Left colon (tissue), 2 donors: ENCODE measurements around the gene CD83. TPM values are rescaled to one million over a fixed set of nuclear protein-coding genes. Genes with fewer than 3 reads are reported as not detected.
"Not testable (repeated sequence)": the region's sequence is repeated elsewhere in the genome, so short reads cannot be mapped to it uniquely, and the experiment has no call there.

Experiments
- ATAC-seq: fragments of 200-7000 bp; cut with Tn5 transposase; one replicate; pipeline ENCODE4 v1.9.1; 2020; ENCODE audit warnings: mild to moderate bottlenecking, moderate library complexity
- DNase-seq, 2 donors: peaks; one replicate each; pipeline ENCODE4 v3.0.0-alpha.2; 2020
- intact Hi-C, 2 donors: fragments of 100-400 bp; cut with DNase I in 1 of 2; cut with micrococcal nuclease in 1 of 2; formaldehyde crosslinking; loops; one replicate each; pipeline versions ENCODE4 v1.11.2 to v1.14.0; 2022; cut with DNase I, micrococcal nuclease
- total RNA-seq, 2 donors: library from RNA; stranded (reverse); fragmentation: NEBNext Ultra II Directional; extraction: Animal tissue kit (Norgen Biotek cat#: 25700); gene quantifications; one replicate each; pipeline ENCODE4 v1.2.1, GENCODE V29; 2021
- donor health status: DM: no; HTN: no; CAD: no.
- donor health status: DM: yes; HTN: yes; CAD: no.

CD83 gene
- total RNA-seq, 2 donors from 2014 or later, result 1.3 to 2.6 TPM

DNA sequence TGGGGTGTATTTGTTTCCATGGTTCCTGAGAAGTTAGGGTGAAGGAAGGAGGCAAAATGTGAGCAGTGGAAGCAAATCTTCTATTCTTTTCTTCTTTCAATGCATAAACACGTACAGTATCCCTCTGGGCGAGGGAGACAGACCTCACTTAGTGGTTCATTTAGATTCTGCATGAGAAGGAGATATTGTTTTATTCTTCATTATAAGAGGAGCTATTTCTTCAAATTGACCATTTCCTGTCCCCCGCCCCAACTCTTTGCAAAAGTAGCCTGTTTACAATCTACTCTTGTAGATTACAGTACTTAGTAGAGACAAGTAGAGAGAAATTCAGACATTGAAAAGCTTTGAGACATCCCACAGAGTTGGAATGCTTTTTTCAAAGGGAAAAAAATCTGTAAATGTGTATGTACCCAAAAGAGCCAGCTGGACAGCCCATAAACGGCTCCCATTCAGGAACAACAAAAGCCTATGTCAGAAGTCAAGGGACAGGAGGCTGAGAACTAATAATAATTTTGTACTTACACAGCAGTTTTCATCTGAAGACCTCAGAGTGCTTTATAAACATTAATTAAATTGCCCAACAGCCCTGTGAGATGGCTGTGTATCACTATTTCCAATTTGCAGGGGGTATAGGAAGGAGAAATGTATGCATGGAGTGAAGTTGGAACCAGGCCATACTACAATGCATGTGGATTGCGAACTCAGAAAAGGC lies 23.9 kb downstream of the CD83 start:
- no peak for DNase-seq
- no peak for ATAC-seq
- intact Hi-C loops, result loop anchor here in 1 of 2 donors (5.0 kb wide), 1 partner anchor 234 kb away; no protein-coding TSS in a partner anchor

DNA sequence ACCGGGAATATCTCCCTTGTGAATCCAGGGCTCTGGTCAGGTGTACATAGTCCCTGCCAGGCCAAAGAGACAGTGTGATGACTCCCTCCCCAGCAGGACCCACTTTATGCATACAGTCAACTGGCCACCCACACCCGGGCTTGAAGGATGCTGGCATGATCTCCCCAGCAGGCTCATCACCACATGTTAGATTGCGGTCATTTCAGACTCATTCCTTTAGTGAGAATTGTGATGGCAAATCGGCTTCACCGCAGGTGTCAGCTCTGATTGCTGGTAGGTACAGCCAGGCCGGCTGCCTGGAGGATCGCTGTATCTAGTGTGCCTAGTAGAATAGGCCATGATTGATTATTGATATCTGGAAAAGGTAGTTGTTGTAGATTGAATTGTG lies 24.5 kb downstream of the CD83 start:
- DNase-seq, result no peak
- intact Hi-C loops, result loop anchor here in 1 of 2 donors (5.0 kb wide), 1 partner anchor 235 kb away; no protein-coding TSS in a partner anchor
- ATAC-seq, result no peak

DNA sequence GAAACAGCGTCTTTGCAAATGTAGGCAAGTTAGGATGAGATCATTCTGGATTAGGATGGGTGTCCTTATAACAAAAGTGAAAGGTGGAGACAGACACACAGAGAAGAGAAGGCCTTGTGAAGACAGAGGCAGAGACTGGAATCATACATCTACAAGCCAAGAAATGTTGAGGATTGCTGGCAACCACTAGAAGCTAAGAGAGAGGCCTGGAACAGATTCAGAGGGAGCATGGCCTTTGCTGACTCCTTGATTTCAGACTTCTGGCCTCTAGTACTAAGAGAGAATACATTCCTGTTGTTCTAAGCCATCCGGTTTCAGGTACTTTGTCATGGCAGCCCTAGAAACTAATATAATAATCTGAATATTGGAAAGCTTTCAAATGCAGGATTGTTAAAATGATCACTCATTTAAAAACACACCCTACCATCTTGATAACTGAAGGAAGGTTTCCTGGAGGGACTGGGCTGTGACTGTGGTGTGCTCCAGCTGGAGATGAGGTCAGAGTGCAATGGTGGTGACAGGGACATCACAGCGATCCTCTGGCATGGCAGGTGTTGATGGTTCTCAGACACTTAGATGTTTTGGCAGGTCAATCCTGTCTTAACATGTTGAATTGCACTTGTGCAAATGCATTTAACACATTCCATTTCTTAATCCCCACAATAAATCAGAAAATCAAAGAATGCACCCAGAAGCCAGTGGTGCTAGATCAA lies 25.1 kb downstream of the CD83 start:
- intact Hi-C loops, result loop anchor here in 1 of 2 donors (5.0 kb wide), 1 partner anchor 235 kb away; no protein-coding TSS in a partner anchor
- DNase-seq (no peak), ATAC-seq (peak; percentile 33)

DNA sequence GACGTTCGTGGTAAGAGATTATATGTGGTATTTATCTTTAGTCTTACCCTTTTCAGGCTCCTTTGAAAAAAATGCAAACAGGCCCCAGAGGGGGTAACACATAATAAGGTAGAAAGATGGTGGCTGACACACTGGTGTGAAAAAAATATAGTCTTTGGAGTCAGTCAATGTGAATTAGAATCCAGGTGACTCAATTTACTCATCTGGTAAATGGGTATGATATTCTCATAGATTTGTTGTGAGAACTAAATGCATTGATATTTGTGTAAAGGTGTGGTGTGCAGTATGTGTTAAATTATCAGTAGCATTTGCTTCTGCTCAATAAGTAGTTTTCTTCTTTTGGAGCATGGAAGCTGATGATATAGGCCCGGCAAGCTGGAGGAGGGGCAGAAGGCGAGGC lies 25.7 kb downstream of the CD83 start:
- DNase-seq, result no peak
- ATAC-seq, result no peak
- intact Hi-C loops, result loop anchor here in 1 of 2 donors (5.0 kb wide), 1 partner anchor 236 kb away; no protein-coding TSS in a partner anchor

DNA sequence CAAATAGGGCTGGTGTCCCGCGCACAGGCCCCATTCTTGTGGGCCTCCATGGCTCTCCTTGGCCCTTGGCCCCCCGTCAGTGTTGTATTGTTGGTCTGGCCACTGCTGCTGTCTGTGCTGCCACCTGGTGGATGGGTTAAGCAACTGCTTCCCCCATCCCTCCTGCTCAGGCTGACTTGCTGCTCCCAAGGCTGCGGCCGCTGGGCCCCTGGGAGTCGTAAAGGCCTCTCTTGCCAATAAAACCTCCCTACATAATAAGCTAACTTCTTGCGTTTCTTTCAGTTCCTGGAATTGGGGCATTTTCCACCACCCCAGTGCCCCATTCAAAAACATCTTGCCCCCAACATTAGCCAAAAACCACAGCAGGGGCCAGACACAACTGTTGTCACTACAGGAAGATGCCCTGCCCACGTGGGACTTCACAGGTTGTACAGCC lies 27.1 kb downstream of the CD83 start:
- ATAC-seq (peak; percentile 82), DNase-seq (peak; percentile 46 to 57)
- intact Hi-C loops, result loop anchor here in 1 of 2 donors (5.0 kb wide), 1 partner anchor 237 kb away; no protein-coding TSS in a partner anchor

DNA sequence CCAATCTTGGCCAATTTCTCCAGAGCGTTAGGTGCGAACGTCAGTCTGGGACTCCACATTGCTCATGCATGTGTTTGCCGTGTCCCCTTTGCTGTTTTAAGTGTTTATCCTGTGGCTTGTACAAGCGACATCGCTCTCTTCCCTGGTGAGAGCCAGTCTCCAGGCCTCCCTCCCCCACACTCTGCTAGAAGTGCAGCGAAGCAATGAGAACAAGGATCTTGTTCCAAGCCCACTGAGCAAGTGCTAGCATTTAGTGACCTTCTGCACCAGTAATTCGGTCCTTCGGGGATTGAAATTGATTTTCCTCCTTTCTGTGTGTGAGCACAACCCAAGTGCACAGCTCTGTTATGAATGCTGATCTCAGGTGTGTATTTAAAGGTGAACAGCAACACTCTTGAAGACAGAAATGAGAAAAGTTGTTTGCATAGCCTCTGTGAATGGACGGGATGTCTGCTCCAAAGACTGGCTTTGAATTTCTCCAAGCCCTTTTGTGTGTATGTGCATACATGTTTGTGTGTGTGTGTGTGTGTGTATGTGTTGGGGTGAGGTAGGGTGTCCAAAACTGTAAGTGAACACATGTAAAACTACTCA lies 29.0 kb downstream of the CD83 start:
- ATAC-seq, result no peak

DNA sequence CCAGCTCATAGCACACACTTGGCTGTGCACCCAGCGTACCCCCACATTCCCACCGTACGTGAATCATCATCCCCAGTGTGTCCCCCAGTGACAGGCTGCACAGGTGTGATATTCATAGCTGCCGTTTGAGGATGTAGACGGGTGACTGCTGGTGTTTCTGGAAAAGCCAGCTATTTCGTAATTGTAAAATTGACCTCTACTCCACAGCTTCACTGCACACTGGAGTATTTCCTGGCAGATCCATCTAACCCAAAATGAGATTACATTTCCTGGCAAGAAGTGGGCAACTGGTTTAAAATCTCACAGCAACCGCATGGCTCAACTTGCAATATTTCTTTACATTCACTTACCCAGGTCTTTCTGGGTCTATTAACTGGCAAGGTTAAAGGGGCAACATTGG lies 30.3 kb downstream of the CD83 start:
- ATAC-seq (no peak), DNase-seq (no peak)
- intact Hi-C loops, result no loop called here

More for the DNA sequence above, 29.0 kb downstream of the CD83 start:
- intact Hi-C loops, result no loop called here
- no peak for DNase-seq

DNA sequence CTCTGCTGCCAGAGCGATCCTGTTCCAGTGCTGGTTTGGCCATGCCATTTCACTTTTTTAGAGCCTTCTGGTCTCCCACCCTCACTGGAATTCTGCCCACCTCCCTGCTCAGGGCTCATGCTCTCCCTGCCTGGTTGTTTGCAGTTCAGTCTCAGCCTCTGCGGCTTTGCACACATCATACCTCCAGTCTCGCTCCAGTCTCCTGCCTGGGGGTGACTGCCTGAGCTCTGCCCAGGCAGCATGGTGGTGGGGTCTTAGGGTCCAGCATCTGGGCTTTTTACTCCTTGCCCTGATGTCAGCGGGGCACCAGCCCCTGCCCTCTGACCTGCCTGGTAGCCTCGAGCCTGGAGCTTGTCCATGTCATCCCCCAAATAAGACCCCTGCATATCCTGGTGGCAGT lies 30.9 kb downstream of the CD83 start:
- intact Hi-C loops, result no loop called here

DNA sequence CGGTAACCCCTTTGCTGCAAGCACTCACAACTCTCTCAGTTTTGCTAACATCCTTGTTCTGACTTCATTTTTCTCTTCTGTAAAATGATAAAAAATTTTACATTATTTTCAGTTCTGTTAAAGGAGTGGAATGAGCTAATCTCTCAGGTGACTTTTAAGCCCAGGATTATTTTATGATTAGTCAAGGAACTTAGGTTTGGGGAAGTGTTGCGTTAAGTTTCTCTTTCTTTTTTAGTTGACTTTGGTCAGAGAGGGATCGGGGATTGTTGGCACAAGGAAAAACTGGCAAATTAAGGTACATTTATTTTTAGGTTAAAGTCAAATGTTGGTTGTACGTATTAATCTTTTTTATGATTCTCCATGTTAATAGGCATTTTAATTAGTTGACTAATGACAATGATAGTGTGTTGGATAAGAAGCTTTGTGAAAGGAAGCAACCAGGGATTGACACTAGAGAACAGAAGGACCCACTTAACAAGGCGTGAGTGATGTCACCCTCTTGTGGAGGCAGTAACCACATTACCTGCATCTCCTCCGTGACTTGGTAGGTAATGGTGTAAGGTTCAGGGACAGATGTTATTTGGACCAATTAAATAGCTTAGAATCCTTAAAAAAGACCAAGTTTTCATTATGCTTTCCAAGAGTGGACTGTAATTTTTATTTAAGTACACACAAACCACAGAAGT lies 31.6 kb downstream of the CD83 start:
- DNase-seq (no peak), ATAC-seq (no peak)
- intact Hi-C loops, result no loop called here

More for the DNA sequence above, 30.9 kb downstream of the CD83 start:
- DNase-seq, result no peak
- no peak for ATAC-seq

DNA sequence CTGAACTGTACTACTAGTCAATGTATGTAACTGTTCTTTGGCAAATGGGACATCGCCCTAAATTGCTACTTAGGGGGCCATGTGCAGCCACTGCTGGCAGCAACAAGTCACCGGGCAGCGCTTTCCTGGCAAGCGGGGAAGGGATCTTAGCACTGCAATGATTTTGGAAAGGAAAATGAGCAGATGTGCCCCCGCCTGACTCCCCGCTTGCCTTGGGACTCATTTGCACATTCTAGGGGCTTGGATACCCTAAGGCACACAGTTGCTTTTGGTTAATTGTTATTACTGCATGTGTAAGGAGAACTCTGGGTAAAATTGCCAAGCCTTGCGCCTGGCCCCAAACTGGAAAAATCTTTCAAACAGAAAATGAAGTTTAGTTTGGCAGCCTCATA lies 32.2 kb downstream of the CD83 start:
- ATAC-seq, result no peak
- intact Hi-C loops, result no loop called here
- no peak for DNase-seq

DNA sequence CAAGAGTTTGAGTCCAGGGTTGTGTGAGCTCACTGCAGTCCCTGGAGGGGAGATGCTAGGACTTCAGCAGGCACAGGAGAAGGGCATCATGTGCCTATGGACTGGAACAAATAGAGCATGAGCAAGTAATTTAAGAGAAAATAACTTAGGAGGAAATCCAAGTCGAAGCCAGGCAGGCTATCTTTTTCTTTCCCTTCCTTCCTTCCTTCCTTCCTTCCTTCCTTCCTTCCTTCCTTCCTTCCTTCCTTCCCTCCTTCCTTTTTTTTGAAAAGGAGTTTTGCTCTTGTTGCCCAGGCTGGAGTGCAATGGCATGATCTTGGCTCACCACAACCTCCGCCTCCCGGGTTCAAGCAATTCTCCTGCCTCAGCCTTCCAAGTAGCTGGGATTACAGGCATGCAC lies 33.7 kb downstream of the CD83 start:
- intact Hi-C loops, DNase-seq, ATAC-seq: not testable (repeated sequence)

DNA sequence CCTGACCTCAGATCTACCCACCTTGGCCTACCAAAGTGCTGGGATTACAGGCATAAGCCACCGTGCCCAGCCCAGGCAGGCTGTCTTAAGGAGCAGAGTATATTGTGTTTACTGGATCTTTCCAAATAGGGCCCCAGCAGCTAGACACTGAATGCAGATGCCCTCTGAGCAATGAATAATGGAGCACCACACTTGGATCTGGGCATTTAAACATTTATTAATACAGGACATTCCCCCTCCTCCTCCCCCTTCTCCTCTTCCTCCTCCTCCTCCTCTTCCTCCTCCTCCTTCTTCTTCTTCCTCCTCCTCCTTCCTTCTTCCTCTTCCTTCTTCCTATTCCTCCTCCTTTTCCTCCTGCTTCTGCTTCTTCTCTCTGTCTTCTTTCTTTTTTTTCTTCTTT lies 34.2 kb downstream of the CD83 start:
- DNase-seq, result no peak
- ATAC-seq, result no peak
- intact Hi-C loops, result no loop called here

DNA sequence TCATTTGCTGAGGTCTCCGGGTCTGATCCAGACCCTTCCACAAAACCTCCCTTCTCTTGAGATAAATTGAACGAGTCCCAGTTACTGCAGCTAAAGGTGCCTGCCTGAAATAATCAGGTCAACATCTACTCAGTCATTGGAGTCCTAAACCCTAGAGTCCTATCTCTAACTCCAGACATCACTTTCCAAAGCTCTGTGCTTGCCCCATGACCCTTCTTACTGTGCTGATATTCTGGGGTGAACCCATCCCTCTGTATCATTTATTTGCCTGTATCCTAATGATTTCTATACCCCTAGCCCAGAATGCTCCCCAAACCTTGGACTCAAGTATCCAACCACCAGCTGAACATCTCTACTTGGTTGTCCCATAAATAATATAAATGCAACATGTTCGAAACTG lies 35.7 kb downstream of the CD83 start:
- no peak for ATAC-seq
- intact Hi-C loops, result no loop called here
- no peak for DNase-seq

DNA sequence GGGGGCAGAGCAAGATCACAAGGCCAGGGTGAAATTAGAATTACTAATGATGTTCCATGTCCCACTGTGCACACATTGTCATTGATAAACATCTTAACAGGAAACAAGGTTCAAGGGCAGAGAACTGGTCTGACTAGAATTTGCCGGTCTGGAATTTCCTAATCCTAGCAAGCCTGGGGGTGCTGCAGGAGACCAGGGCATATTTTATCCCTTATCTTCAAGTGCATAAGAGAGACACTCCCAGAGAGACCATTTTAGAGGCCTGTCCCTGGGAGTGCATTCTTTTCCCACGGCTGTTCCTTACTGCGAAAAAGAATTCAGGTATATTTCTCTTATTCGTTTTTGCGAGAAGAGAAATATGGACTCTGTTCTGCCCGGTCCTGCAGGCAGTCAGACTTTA lies 41.5 kb downstream of the CD83 start:
- DNase-seq, result no peak

DNA sequence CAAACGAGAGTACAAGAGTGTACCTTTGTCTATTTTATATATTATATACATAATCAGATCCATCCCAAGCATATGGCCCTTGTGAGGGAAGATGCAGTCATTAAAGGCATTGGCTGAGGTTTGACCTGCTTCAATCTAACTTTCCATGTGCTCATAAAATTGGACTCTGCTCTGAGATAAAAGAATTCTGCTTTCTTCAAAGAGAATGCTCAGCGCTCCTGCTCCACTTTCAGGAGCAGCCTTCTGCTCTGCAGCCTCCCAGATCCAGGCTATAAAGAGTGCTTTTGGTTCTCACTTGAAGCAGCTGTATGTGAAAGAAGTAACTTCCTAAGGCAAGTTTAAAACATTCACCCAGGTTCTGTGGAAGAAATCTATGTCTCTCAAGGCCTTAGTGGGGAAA lies 45.3 kb downstream of the CD83 start:
- DNase-seq (no peak), ATAC-seq (no peak)
- intact Hi-C loops, result no loop called here

More for the DNA sequence above, 41.5 kb downstream of the CD83 start:
- no peak for ATAC-seq
- intact Hi-C loops, result no loop called here

DNA sequence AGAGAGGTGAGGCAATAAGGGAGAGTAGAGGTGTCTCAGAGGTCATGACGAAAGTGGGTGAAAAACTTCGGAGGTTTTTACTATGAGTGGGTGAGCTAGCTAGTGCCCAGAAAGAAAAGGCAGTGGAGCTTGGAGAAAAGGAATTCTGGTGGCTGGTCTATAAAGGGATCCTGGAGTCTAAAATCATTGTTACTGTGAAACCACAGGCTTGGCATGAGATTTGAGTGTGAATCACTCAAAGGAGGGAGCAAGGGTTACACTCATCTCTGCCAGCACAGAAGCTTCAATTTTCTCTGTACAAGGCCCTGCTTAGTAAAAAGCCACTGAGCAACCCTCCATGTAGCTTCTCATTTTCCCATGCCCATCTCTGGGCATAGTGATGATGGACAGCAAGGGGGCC lies 47.5 kb downstream of the CD83 start:
- intact Hi-C loops, result no loop called here
- DNase-seq (no peak), ATAC-seq (no peak)

DNA sequence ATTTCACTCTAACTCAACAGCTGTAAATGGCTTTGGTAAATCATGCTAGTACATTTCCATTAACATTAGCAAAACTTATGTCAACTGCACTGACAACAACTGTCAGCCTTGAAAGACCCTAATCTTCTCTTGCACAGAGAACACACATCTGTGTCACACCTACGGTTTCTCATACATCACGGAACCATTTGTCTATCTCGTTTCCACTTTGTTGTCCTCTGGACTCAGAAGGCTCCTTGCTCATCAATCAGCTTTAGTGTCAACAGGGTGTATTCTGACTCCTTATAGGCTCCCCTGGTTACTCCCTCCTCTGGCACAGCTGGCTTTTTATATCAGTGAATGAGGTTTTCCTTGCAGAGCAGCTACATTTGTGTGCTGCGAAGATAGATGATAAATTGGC lies 49.3 kb downstream of the CD83 start:
- no peak for ATAC-seq
- intact Hi-C loops, result no loop called here
- DNase-seq, result no peak

DNA sequence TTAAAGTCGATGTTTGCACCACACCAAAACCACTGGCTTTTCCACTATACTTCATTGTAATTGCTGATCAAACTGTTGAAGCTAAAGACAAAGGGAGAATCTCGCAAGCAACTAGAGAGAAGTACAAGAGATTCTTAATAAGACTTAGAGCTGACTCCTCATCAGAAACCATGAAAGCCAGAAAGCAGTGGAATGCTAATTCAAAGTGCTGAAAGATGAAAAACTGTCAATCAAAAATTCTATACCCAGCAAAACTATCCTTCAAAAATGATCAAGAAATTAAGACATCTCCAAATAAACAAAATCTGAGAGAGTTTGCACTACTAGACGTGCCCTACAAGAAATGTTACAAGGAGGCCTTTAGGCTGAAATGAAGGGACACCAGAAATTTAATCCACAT lies 52.6 kb downstream of the CD83 start:
- intact Hi-C loops, result no loop called here
- DNase-seq, result no peak
- ATAC-seq, result no peak

DNA sequence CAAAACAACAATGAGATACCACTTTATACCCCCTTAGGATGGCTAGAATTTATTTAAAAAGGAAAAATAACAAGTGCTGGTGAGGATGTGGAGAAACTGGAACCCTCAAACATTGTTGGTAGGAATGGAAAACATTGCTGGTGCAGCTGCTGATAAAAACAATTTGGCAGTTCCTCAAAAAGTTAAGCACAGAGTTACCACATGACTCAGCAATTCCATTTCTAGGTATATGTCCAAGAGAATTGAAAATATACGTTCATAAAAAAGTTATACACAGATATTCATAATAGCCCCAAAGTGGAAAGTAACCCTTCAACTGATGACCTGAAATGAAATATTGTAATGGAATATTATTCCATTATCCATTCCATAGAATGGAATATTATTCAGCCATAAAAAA lies 55.0 kb downstream of the CD83 start:
- intact Hi-C loops, result no loop called here
- no peak for DNase-seq
- ATAC-seq, result no peak
